Measurements from ENCODE around the gene S100A4. TPM values are rescaled to one million over a fixed set of nuclear protein-coding genes. Genes with fewer than 3 reads are reported as not detected.

S100A4 gene
- total RNA-seq, 6 experiments from 2014 or later = 7.6 to 21.6 (median 14.0) TPM

GRCh38 chr1:153569465-153569864 is 23.9 kb upstream of the S100A4 start:
- ATAC-seq (no peak), DNase-seq (no peak)
- TF ChIP-seq POLR2A (IDR thresholded peaks at IDR 0.05) = no peak
- TF ChIP-seq, protein P1, sequence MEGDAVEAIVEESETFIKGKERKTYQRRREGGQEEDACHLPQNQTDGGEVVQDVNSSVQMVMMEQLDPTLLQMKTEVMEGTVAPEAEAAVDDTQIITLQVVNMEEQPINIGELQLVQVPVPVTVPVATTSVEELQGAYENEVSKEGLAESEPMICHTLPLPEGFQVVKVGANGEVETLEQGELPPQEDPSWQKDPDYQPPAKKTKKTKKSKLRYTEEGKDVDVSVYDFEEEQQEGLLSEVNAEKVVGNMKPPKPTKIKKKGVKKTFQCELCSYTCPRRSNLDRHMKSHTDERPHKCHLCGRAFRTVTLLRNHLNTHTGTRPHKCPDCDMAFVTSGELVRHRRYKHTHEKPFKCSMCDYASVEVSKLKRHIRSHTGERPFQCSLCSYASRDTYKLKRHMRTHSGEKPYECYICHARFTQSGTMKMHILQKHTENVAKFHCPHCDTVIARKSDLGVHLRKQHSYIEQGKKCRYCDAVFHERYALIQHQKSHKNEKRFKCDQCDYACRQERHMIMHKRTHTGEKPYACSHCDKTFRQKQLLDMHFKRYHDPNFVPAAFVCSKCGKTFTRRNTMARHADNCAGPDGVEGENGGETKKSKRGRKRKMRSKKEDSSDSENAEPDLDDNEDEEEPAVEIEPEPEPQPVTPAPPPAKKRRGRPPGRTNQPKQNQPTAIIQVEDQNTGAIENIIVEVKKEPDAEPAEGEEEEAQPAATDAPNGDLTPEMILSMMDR (IDR thresholded peaks at IDR 0.05) = no peak
- WGBS (ENCODE audit: insufficient coverage, low coverage, low lambda C conversion rate, missing lambda C conversion rate) = 63% methylated on average over 8 of the region's 8 CpGs
- H3K36me3 ChIP-seq = no peaks in the 10 kb centered on the region
- intact Hi-C loops (cut with DNase I) = loop anchor here (5.0 to 10.0 kb wide), 2 partner anchors 55 to 57 kb away; no protein-coding TSS in a partner anchor
- no peaks in the 10 kb centered on the region for H3K27me3 ChIP-seq
- no peaks in the 10 kb centered on the region for H3K9me3 ChIP-seq
- no peak overlapping the region for H3K4me3 ChIP-seq
- peaks cover 0 to 7% (median 1%) of the 10 kb centered on the region in 4 donors for H3K4me1 ChIP-seq
- no peak overlapping the region for H3K27ac ChIP-seq

DNA sequence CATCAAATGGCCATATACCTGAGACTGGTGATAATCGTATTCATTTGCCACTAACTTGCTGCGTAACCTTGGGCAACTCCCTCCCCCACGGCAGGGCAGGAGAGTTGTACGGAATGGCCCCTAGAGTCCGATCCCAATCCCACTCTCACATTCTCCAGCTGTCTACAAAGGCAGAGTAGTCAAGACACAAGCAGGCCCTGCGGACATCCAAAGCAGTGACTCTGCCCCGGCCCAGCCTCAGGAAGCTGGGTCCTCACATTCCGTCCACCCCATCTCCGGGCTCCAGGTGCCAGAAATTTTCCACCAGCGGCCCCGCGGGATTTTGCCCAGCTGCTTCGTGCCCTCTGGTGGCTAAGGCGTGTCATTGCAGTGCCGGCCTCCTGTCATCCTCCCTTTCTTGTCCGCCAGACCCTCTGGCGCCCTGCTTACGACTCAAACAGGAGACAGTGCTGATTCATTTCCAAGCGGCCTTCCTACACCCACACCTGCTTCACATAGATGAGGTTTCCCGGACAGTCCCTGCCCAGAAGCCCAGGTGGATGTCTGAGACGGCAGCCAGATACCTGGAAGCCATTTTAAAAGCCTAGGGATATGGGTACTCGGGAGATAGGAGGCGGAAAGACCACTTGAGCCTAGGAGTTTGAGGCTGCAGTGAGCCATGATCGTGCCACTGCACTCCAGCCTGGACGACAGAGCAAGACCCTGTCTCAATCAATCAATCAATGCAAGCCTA is 22.9 kb upstream of the S100A4 start:
- no peak overlapping the region for H3K27ac ChIP-seq
- no peaks in the 10 kb centered on the region for H3K9me3 ChIP-seq
- WGBS (ENCODE audit: insufficient coverage, low coverage, low lambda C conversion rate, missing lambda C conversion rate) = 4% methylated on average over 18 of the region's 25 CpGs
- no peak overlapping the region for H3K4me3 ChIP-seq
- DNase-seq (peak; percentile 85), ATAC-seq (peak; percentile 62 to 83 (median 76))
- TF ChIP-seq, protein P1 (IDR thresholded peaks at IDR 0.05) = peak; percentile 95 to 98 (median 96)
- TF ChIP-seq POLR2A (IDR thresholded peaks at IDR 0.05) = no peak
- H3K4me1 ChIP-seq = peaks cover 0 to 7% (median 1%) of the 10 kb centered on the region in 4 donors
- intact Hi-C loops (cut with DNase I) = loop anchor here (5.0 to 10.0 kb wide), 2 partner anchors 54 to 56 kb away; no protein-coding TSS in a partner anchor
- H3K36me3 ChIP-seq = no peaks in the 10 kb centered on the region
- H3K27me3 ChIP-seq = no peaks in the 10 kb centered on the region

DNA sequence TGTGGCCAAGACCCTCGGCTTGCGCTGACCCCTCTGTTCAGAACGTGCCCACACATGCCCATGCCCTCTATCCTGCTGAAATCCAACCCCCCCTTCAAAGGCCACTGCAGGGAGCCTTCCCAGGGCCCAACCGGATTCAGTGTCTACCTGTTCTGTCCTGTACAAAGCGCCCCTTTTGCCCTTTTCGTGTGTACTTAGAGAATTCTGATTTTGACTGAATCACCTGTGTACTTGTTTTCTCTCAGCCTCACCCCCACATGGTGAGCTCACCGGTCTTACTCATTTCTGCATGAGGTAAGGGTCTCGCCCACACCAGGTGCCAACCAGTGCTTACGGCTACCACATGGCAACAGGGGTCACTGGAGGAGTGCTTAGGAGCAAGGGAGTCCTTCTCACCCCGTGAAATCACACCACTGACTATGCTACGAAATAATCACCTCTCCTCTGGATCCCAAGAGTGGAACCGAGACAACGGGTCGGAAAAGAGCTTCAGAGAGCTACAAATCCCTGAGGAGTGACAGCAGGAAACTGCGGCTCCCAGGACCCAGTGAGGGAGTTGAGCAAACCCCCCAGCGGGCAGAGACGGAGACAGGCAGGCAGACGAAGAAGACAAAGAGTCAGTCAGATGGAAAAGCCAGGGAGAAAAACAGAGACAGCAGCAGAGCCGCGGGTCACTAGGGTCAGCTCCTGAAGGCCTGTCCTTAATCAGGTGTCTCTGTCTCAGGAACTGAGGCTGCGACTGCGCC is 22.2 kb upstream of the S100A4 start:
- intact Hi-C loops (cut with DNase I) = loop anchor here (5.0 to 10.0 kb wide), 2 partner anchors 53 to 55 kb away; no protein-coding TSS in a partner anchor
- no peak for DNase-seq
- Histone ChIP-seq H3K4me1 (peaks cover 0 to 7% (median 0%) of the 10 kb centered on the region in 4 donors), H3K4me3 (no peak overlapping the region), H3K27me3 (no peaks in the 10 kb centered on the region), H3K9me3 (no peaks in the 10 kb centered on the region), H3K36me3 (no peaks in the 10 kb centered on the region), H3K27ac (no peak overlapping the region)
- TF ChIP-seq POLR2A (IDR thresholded peaks at IDR 0.05) = no peak
- TF ChIP-seq, protein P1 (IDR thresholded peaks at IDR 0.05) = no peak
- ATAC-seq = peak in 1 of 4 donors; percentile 14
- 71% methylated on average over 16 of the region's 22 CpGs for WGBS (ENCODE audit: insufficient coverage, low coverage, low lambda C conversion rate, missing lambda C conversion rate)

DNA sequence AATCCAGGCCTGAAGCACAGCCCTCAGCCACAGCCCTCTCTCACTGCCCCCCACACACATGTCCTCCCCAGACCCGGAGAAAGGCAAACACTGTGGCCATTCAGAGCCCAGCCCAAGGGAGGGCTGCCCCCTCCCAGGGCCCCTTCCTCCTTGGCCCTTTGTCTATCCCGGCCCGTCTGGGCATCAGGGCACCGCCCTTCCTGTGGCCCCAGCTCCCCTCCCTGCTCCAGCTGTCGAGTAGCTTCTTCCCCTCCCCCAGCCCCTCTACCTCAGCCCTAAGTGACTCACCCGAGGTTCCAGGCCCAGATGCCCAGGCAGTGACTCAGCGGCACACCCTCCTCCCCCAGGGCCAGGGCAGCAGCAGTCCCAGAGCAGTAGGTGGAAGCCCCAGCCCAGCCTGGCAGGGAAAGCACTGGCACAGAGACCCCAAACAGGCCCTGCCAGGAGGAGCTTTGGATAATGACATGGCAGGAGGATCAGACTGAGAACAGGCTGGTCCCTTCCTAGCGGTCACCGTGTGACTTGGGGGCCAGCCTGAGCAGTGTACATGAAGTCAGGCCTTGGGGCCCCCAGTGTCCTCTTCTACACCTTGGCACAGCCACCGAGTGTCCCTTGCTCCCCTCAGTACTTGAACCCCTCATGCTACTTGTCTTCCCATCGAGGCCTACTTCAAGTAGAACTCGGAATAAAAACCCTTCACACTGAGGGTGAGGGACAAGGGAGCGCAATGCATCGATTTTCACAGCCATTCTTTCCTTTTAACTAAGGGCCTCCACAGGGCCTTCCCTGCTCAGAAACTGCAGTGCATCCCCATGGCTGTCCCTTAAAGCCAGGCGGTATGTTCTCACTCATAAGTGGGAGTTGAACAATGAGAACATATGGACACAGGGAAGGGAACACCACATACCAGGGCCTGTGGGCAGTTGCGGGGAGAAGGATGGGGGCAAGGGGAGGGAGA is 21.1 kb upstream of the S100A4 start:
- WGBS (ENCODE audit: insufficient coverage, low coverage, low lambda C conversion rate, missing lambda C conversion rate) = 61% methylated on average over 8 of the region's 16 CpGs
- no peak overlapping the region for H3K4me3 ChIP-seq
- H3K27ac ChIP-seq = peak overlapping the region; percentile 44 to 57 (median 51)
- intact Hi-C loops (cut with DNase I) = loop anchor here (5.0 to 10.0 kb wide), 2 partner anchors 52 to 54 kb away; no protein-coding TSS in a partner anchor
- peak; percentile 66 to 89 (median 72) for ATAC-seq
- no peaks in the 10 kb centered on the region for H3K36me3 ChIP-seq
- peak; percentile 79 to 89 (median 85) for DNase-seq
- H3K9me3 ChIP-seq = no peaks in the 10 kb centered on the region
- H3K27me3 ChIP-seq = no peaks in the 10 kb centered on the region
- peak; percentile 34 for TF ChIP-seq POLR2A (IDR thresholded peaks at IDR 0.05)
- TF ChIP-seq, protein P1 (IDR thresholded peaks at IDR 0.05) = no peak
- H3K4me1 ChIP-seq = peaks cover 0 to 7% (median 0%) of the 10 kb centered on the region in 4 donors
